SU-DHL-6 (cell line): ENCODE data around the gene RORB.

Experiments
- H2AFZ ChIP-seq: fragments of 200-600 bp; sonication (generic); 2 replicates; pipeline ENCODE4 v1.6.1; 2014; ENCODE audit warnings: low read depth, mild to moderate bottlenecking, moderate library complexity, mixed read lengths, antibody characterized with exemption, low read length; ENCODE audit not compliant: severe bottlenecking
- H3F3A ChIP-seq: fragments of 200-600 bp; shearing (Covaris generic); 2 replicates; pipeline ENCODE4 v1.6.0; 2016; ENCODE audit warnings: antibody characterized with exemption, mild to moderate bottlenecking; ENCODE audit not compliant: insufficient read depth
- H3K27ac ChIP-seq: fragments of 200-600 bp; sonication (generic); 2 replicates; pipeline ENCODE4 v1.5.1; 2016; ENCODE audit warnings: low read depth, mild to moderate bottlenecking, low read length, moderate library complexity, mixed read lengths
- H3K27me3 ChIP-seq: fragments of 200-600 bp; sonication (generic), shearing (Covaris generic); 2 replicates; pipeline ENCODE4 v1.6.0; 2014; ENCODE audit warnings: mild to moderate bottlenecking, low read length
- H3K36me3 ChIP-seq: fragments of 200-600 bp; sonication (generic); 2 replicates; pipeline ENCODE4 v1.6.1; 2014; ENCODE audit warnings: mild to moderate bottlenecking, low read length, mixed read lengths
- H3K4me2 ChIP-seq: fragments of 300-600, 200-600 bp; shearing (Covaris generic), sonication (generic); 2 replicates; pipeline ENCODE4 v1.6.0; 2014; ENCODE audit warnings: low read length, low read depth, mild to moderate bottlenecking; ENCODE audit not compliant: poor library complexity, severe bottlenecking
- H3K4me3 ChIP-seq: fragments of 200-600 bp; sonication (generic); 2 replicates; pipeline ENCODE4 v1.5.1; 2014; ENCODE audit warnings: antibody characterized with exemption, low read length, mild to moderate bottlenecking, mixed read lengths; ENCODE audit not compliant: insufficient read depth, poor library complexity, severe bottlenecking
- H3K79me2 ChIP-seq: fragments of 200-600 bp; sonication (generic); 2 replicates; pipeline ENCODE4 v1.6.1; 2014; ENCODE audit warnings: mild to moderate bottlenecking, low read length, moderate library complexity; ENCODE audit not compliant: insufficient read depth
- H3K9ac ChIP-seq: fragments of 200-600 bp; sonication (generic); 2 replicates; pipeline ENCODE4 v1.7.0; 2014; ENCODE audit warnings: mild to moderate bottlenecking, low read length
- H3K9me2 ChIP-seq: fragments of 200-600 bp; sonication (generic); replicated peaks from 2 replicates; pipeline ENCODE4 v1.6.1; 2014; ENCODE audit warnings: low read length; ENCODE audit not compliant: insufficient read depth
- H3K9me3 ChIP-seq: fragments of 200-600 bp; sonication (generic); 2 replicates; pipeline ENCODE4 v1.6.1; 2014; ENCODE audit warnings: low read length, mixed read lengths; ENCODE audit not compliant: insufficient read depth
- H4K20me1 ChIP-seq: fragments of 200-600 bp; sonication (generic); 2 replicates; pipeline ENCODE4 v1.6.1; 2014; ENCODE audit warnings: low read depth, mild to moderate bottlenecking, antibody characterized with exemption, low read length, moderate library complexity, mixed read lengths
- CTCF ChIP-seq: fragments of 200-600 bp; sonication (generic); IDR thresholded peaks from one replicate; pipeline ENCODE4 v1.5.1; 2017; ENCODE audit warnings: antibody characterized with exemption, mild to moderate bottlenecking, low read length, moderate library complexity; ENCODE audit not compliant: insufficient read depth, poor library complexity, severe bottlenecking
- EZH2phosphoT487 ChIP-seq: fragments of 200-600 bp; sonication (generic), shearing (Covaris generic); conservative IDR thresholded peaks from 2 replicates; pipeline ENCODE4 v1.6.1; 2018; ENCODE audit warnings: mild to moderate bottlenecking, antibody characterized with exemption, low read length, moderate library complexity, mixed read lengths

The RORB gene

GRCh38 chr9:74494490-74494889 is 2.6 kb upstream of the RORB start:
- no peak for TF ChIP-seq CTCF
- TF ChIP-seq EZH2phosphoT487: no peak
- no peak overlapping the region for H3K4me3 ChIP-seq
- no peak overlapping the region for H3K9ac ChIP-seq
- no peaks in the 10 kb centered on the region for H4K20me1 ChIP-seq
- no peak overlapping the region for H2AFZ ChIP-seq
- no peak overlapping the region for H3K27ac ChIP-seq
- H3K9me2 ChIP-seq: no peaks in the 10 kb centered on the region
- H3K9me3 ChIP-seq: no peaks in the 10 kb centered on the region
- H3K36me3 ChIP-seq: no peaks in the 10 kb centered on the region
- no peaks in the 10 kb centered on the region for H3F3A ChIP-seq
- H3K79me2 ChIP-seq: no peaks in the 10 kb centered on the region
- no peak overlapping the region for H3K4me2 ChIP-seq
- H3K27me3 ChIP-seq: no peaks in the 10 kb centered on the region; the same call in 1 of the 2 replicates

- Histone ChIP-seq H3K27me3 (no peaks in the 10 kb centered on the region; the same call in 1 of the 2 replicates), H3K36me3 (no peaks in the 10 kb centered on the region), H3K9me2 (no peaks in the 10 kb centered on the region), H3F3A (no peaks in the 10 kb centered on the region), H3K9ac (no peak overlapping the region), H3K4me3 (no peak overlapping the region), H3K4me2 (no peak overlapping the region), H4K20me1 (no peaks in the 10 kb centered on the region), H3K79me2 (no peaks in the 10 kb centered on the region), H2AFZ (no peak overlapping the region), H3K9me3 (no peaks in the 10 kb centered on the region), H3K27ac (no peak overlapping the region)
- TF ChIP-seq CTCF: no peak
- TF ChIP-seq EZH2phosphoT487: no peak
These were observed 729 bp upstream of the RORB start for GRCh38 chr9:74496406-74496805.

- H3K36me3 ChIP-seq: no peaks in the 10 kb centered on the region
- no peak overlapping the region for H3K9ac ChIP-seq
- TF ChIP-seq CTCF (no peak), EZH2phosphoT487 (no peak)
- no peak overlapping the region for H3K27ac ChIP-seq
- H3K9me2 ChIP-seq: no peaks in the 10 kb centered on the region
- H3K27me3 ChIP-seq: no peaks in the 10 kb centered on the region
- H3K79me2 ChIP-seq: no peaks in the 10 kb centered on the region
- no peak overlapping the region for H2AFZ ChIP-seq
- no peak overlapping the region for H3K4me3 ChIP-seq
- H3K9me3 ChIP-seq: no peaks in the 10 kb centered on the region
- no peak overlapping the region for H3K4me2 ChIP-seq
- H4K20me1 ChIP-seq: no peaks in the 10 kb centered on the region
- no peaks in the 10 kb centered on the region for H3F3A ChIP-seq
These were observed 849 bp downstream of the RORB start for GRCh38 chr9:74497748-74498620.
